ENCODE data around the gene NOTCH4. TPM values are rescaled to one million over a fixed set of nuclear protein-coding genes. Genes with fewer than 3 reads are reported as not detected.

The NOTCH4 gene
- total and polyA plus RNA-seq, 9 of the 15 experiments (the other 6 are each of a cell fraction or from before 2014, with no cell fraction given): 0.24 to 4.3 (median 1.7) TPM

- TF ChIP-seq ZNF407 (IDR thresholded peaks at IDR 0.05; ENCODE audit: low read depth) (no peak), ELF4 (CRISPR knock-in tag; IDR thresholded peaks at IDR 0.05) (peak; percentile 82), ZBTB12 (CRISPR knock-in tag; IDR thresholded peaks at IDR 0.05) (0 out of 2 replicates have a peak, but pooled peaks have one; percentile 36), ZBTB17 (CRISPR knock-in tag; IDR thresholded peaks at IDR 0.05) (peak; percentile 64; the same call in 1 of the 2 replicates), POLR2A (conservative IDR thresholded peaks at IDR 0.05) (peak; percentile 75), TOE1 (IDR thresholded peaks at IDR 0.05; ENCODE audit: borderline replicate concordance) (no peak), TOE1 (CRISPR knock-in tag; IDR thresholded peaks at IDR 0.05; ENCODE audit: borderline replicate concordance, low read depth) (no peak), SP1 (CRISPR knock-in tag; IDR thresholded peaks at IDR 0.05) (no peak), MAZ (CRISPR knock-in tag; conservative IDR thresholded peaks at IDR 0.05 in 1 of 2, IDR thresholded peaks at IDR 0.05 in 1 of 2) (peak; percentile 75 to 90; a peak in 3 of 4 replicates), SUPT5H (IDR thresholded peaks at IDR 0.05) (peak; percentile 76), MYNN (IDR thresholded peaks at IDR 0.05) (peak; percentile 62; the same call in 1 of the 2 replicates), MYNN (CRISPR knock-in tag; IDR thresholded peaks at IDR 0.05) (no peak), MEIS2 (IDR thresholded peaks at IDR 0.05; ENCODE audit: partially characterized antibody) (peak; percentile 72), JUND (IDR thresholded peaks at IDR 0.05; ENCODE audit: borderline replicate concordance, low read depth, low read length) (0 out of 2 replicates have a peak, but pooled peaks have one; percentile 41), JUND (tag; IDR thresholded peaks at IDR 0.05; ENCODE audit: borderline replicate concordance, low read depth, low read length) (no peak; the same call in 2 of the 3 replicates), SIN3A (IDR thresholded peaks at IDR 0.05; ENCODE audit: borderline replicate concordance in 2 of 2, control insufficient read depth in 1 of 2, low read depth in 2 of 2, low read length in 2 of 2) (0 out of 4 replicates have a peak, but pooled peaks of 1 of the 2 experiments have one; percentile 1), TBP (optimal IDR thresholded peaks at IDR 0.05; ENCODE audit: low read depth, low read length) (peak; percentile 9), HCFC1 (IDR thresholded peaks at IDR 0.05; ENCODE audit: low read depth, low read length) (peak; percentile 34; the same call in 1 of the 2 replicates), TRIM24 (IDR thresholded peaks at IDR 0.05) (peak in 1 of 2 experiments; percentile 63; a peak in 1 of 4 replicates), EP400 (IDR thresholded peaks at IDR 0.05) (peak; percentile 65), SMARCA4 (IDR thresholded peaks at IDR 0.05) (peak; percentile 64), KLF13 (tag; IDR thresholded peaks at IDR 0.05; ENCODE audit: borderline replicate concordance, low read depth) (peak; percentile 42; the same call in 1 of the 2 replicates)
These were observed 31.2 kb downstream of the NOTCH4 start, which contains the start of gene GPSM3 (continued) for GRCh38 chr6:32192608-32193039.

All from K562 (cell line).